Transverse colon (tissue), 3 donors: ENCODE measurements around the gene GLI3.

Experiments used
- EP300 ChIP-seq: sonication (generic); formaldehyde crosslinking; IDR thresholded peaks from one replicate; pipeline ENCODE4 v1.6.1; 2017; ENCODE audit warnings: antibody characterized with exemption, low read depth
- POLR2A ChIP-seq: fragments of 450-650 bp; IDR thresholded peaks from one replicate; pipeline ENCODE4 v1.6.1; 2016; ENCODE audit warnings: antibody characterized with exemption, mild to moderate bottlenecking, moderate library complexity
- TF ChIP-seq, protein P1 (sequence below), 5 experiments: fragments of 200-600 bp in 3 of 5; fragments of 450-650 bp in 2 of 5; sonication (generic) in 3 of 5; IDR thresholded peaks; 1 replicate in 2 of 5; 2 replicates in 3 of 5; pipeline ENCODE4 v1.5.1; 2016 to 2017; ENCODE audit warnings: antibody characterized with exemption in 5 of 5, inconsistent platforms in 3 of 5, mild to moderate bottlenecking in 2 of 5, moderate library complexity in 1 of 5

DNA sequence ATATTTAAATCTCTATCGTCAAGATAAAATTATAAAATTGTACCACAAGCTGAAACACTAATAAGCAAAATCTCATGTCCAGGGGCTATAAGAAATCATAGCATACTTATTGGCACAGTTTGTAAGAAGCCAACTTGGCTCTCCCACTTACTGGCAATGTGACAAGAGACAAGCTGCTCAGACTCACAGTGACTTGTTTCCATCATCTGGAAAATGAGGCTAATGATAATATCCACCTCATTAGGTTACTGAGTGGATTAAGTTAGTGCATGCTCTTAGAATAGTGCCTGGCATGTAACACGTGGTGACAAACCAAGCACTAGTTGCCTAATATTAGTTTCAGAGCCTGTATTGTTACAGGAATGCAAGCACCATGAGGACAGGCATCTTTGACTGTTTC, 234.4 kb downstream of the GLI3 start:
- no peak for TF ChIP-seq POLR2A
- TF ChIP-seq, protein P1, sequence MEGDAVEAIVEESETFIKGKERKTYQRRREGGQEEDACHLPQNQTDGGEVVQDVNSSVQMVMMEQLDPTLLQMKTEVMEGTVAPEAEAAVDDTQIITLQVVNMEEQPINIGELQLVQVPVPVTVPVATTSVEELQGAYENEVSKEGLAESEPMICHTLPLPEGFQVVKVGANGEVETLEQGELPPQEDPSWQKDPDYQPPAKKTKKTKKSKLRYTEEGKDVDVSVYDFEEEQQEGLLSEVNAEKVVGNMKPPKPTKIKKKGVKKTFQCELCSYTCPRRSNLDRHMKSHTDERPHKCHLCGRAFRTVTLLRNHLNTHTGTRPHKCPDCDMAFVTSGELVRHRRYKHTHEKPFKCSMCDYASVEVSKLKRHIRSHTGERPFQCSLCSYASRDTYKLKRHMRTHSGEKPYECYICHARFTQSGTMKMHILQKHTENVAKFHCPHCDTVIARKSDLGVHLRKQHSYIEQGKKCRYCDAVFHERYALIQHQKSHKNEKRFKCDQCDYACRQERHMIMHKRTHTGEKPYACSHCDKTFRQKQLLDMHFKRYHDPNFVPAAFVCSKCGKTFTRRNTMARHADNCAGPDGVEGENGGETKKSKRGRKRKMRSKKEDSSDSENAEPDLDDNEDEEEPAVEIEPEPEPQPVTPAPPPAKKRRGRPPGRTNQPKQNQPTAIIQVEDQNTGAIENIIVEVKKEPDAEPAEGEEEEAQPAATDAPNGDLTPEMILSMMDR (IDR thresholded peaks at IDR 0.05), result no peak
- TF ChIP-seq EP300, result no peak
